Measurements from ENCODE around the gene HSD17B2. TPM values are rescaled to one million over a fixed set of nuclear protein-coding genes. Genes with fewer than 3 reads are reported as not detected.
A peak's percentile ranks its signal among the peaks of the same experiment; 100 is the strongest.
"Not testable (repeated sequence)": the region's sequence is repeated elsewhere in the genome, so short reads cannot be mapped to it uniquely, and the experiment has no call there.

HSD17B2 gene
- total and polyA plus RNA-seq, 5 donors from 2014 or later: 0.06 TPM; not detected in 4

- Histone ChIP-seq H3K27me3 (ENCODE audit: control insufficient read depth, insufficient read depth, low read length) (no peaks in the 10 kb centered on the region), H3K27ac (ENCODE audit: insufficient read depth, low read length, poor library complexity, severe bottlenecking) (no peak overlapping the region), H3K4me1 (ENCODE audit: control insufficient read depth, insufficient read depth, low read length, poor library complexity, severe bottlenecking) (peaks cover 9% of the 10 kb centered on the region), H3K36me3 (ENCODE audit: control insufficient read depth, insufficient read depth, low read length) (no peaks in the 10 kb centered on the region), H3K4me3 (ENCODE audit: low read depth, low read length) (no peak overlapping the region), H3K9me3 (ENCODE audit: control insufficient read depth in 2 of 2, low read length in 2 of 2) (no peaks in the 10 kb centered on the region)
- no peak for ATAC-seq (ENCODE audit: low read depth in 2 of 2)
- no peaks in the 10 kb centered on the region for H3K9me3 Mint-ChIP-seq
- no peak overlapping the region for H3K4me3 Mint-ChIP-seq
- H3K27me3 Mint-ChIP-seq: no peaks in the 10 kb centered on the region
- peaks cover 12% of the 10 kb centered on the region for H3K36me3 Mint-ChIP-seq
- H3K4me1 Mint-ChIP-seq: peaks cover 11 to 21% (median 14%) of the 10 kb centered on the region in 4 donors
- no peak for DNase-seq
- H3K27ac Mint-ChIP-seq: no peak overlapping the region
These were observed 102.7 kb downstream of the HSD17B2 start for GRCh38 chr16:82137822-82138167.

GRCh38 chr16:82138478-82139285, 103.6 kb downstream of the HSD17B2 start:
- H3K36me3 ChIP-seq (ENCODE audit: control insufficient read depth, insufficient read depth, low read length): no peaks in the 10 kb centered on the region
- H3K27ac Mint-ChIP-seq: peak overlapping the region in 1 of 3 donors; percentile 87
- no peaks in the 10 kb centered on the region for H3K27me3 Mint-ChIP-seq
- H3K9me3 Mint-ChIP-seq: no peaks in the 10 kb centered on the region
- peaks cover 12% of the 10 kb centered on the region for H3K36me3 Mint-ChIP-seq
- peak overlapping the region in 3 of 4 donors; percentile 26 to 81 (median 70) for H3K4me3 Mint-ChIP-seq
- peaks cover 9 to 16% (median 10%) of the 10 kb centered on the region in 4 donors for H3K4me1 Mint-ChIP-seq
- H3K27ac ChIP-seq (ENCODE audit: insufficient read depth, low read length, poor library complexity, severe bottlenecking): no peak overlapping the region
- no peaks in the 10 kb centered on the region for H3K9me3 ChIP-seq (ENCODE audit: control insufficient read depth in 2 of 2, low read length in 2 of 2)
- ATAC-seq (ENCODE audit: low read depth in 2 of 2) (no peak), DNase-seq (no peak)
- H3K27me3 ChIP-seq (ENCODE audit: control insufficient read depth, insufficient read depth, low read length): no peaks in the 10 kb centered on the region
- H3K4me1 ChIP-seq (ENCODE audit: control insufficient read depth, insufficient read depth, low read length, poor library complexity, severe bottlenecking): peaks cover 6% of the 10 kb centered on the region
- no peak overlapping the region for H3K4me3 ChIP-seq (ENCODE audit: low read depth, low read length)

GRCh38 chr16:82139286-82139571, 104.2 kb downstream of the HSD17B2 start:
- H3K27me3 ChIP-seq (ENCODE audit: control insufficient read depth, insufficient read depth, low read length); H3K27me3 Mint-ChIP-seq; H3K36me3 ChIP-seq (ENCODE audit: control insufficient read depth, insufficient read depth, low read length); H3K27ac ChIP-seq (ENCODE audit: insufficient read depth, low read length, poor library complexity, severe bottlenecking); H3K4me1 ChIP-seq (ENCODE audit: control insufficient read depth, insufficient read depth, low read length, poor library complexity, severe bottlenecking); ATAC-seq (ENCODE audit: low read depth in 2 of 2); H3K9me3 ChIP-seq (ENCODE audit: control insufficient read depth in 2 of 2, low read length in 2 of 2); H3K27ac Mint-ChIP-seq; H3K9me3 Mint-ChIP-seq; H3K4me3 ChIP-seq (ENCODE audit: low read depth, low read length): not testable (repeated sequence)
- peak in 1 of 3 donors; percentile 8 for DNase-seq
- Mint-ChIP-seq H3K4me3 (peak overlapping the region in 3 of 4 donors; percentile 26 to 81 (median 70)), H3K36me3 (peaks cover 12% of the 10 kb centered on the region), H3K4me1 (peaks cover 5 to 10% (median 5%) of the 10 kb centered on the region in 4 donors)

- Histone ChIP-seq H3K9me3 (ENCODE audit: control insufficient read depth in 2 of 2, low read length in 2 of 2) (no peaks in the 10 kb centered on the region), H3K4me3 (ENCODE audit: low read depth, low read length) (no peak overlapping the region), H3K4me1 (ENCODE audit: control insufficient read depth, insufficient read depth, low read length, poor library complexity, severe bottlenecking) (no peaks in the 10 kb centered on the region), H3K27me3 (ENCODE audit: control insufficient read depth, insufficient read depth, low read length) (no peaks in the 10 kb centered on the region), H3K36me3 (ENCODE audit: control insufficient read depth, insufficient read depth, low read length) (peaks cover 28% of the 10 kb centered on the region), H3K27ac (ENCODE audit: insufficient read depth, low read length, poor library complexity, severe bottlenecking) (no peak overlapping the region)
- DNase-seq (no peak), ATAC-seq (ENCODE audit: low read depth in 2 of 2) (no peak)
- H3K9me3 Mint-ChIP-seq: no peaks in the 10 kb centered on the region
- H3K27ac Mint-ChIP-seq: no peak overlapping the region
- H3K27me3 Mint-ChIP-seq: no peaks in the 10 kb centered on the region
- H3K36me3 Mint-ChIP-seq: peaks cover 24% of the 10 kb centered on the region
- H3K4me3 Mint-ChIP-seq: no peak overlapping the region
- H3K4me1 Mint-ChIP-seq: peaks cover 0 to 4% (median 2%) of the 10 kb centered on the region in 4 donors
These were observed 111.5 kb downstream of the HSD17B2 start for GRCh38 chr16:82146556-82146955.

- Mint-ChIP-seq H3K4me3 (peak overlapping the region in 1 of 4 donors; percentile 51), H3K9me3 (no peaks in the 10 kb centered on the region), H3K27me3 (no peaks in the 10 kb centered on the region), H3K36me3 (peaks cover 24% of the 10 kb centered on the region), H3K4me1 (peaks cover 0 to 8% (median 2%) of the 10 kb centered on the region in 4 donors), H3K27ac (no peak overlapping the region)
- no peak overlapping the region for H3K4me3 ChIP-seq (ENCODE audit: low read depth, low read length)
- H3K9me3 ChIP-seq (ENCODE audit: control insufficient read depth in 2 of 2, low read length in 2 of 2): no peaks in the 10 kb centered on the region
- no peaks in the 10 kb centered on the region for H3K27me3 ChIP-seq (ENCODE audit: control insufficient read depth, insufficient read depth, low read length)
- H3K4me1 ChIP-seq (ENCODE audit: control insufficient read depth, insufficient read depth, low read length, poor library complexity, severe bottlenecking): no peaks in the 10 kb centered on the region
- ATAC-seq (ENCODE audit: low read depth in 2 of 2): no peak
- no peak overlapping the region for H3K27ac ChIP-seq (ENCODE audit: insufficient read depth, low read length, poor library complexity, severe bottlenecking)
- DNase-seq: no peak
- H3K36me3 ChIP-seq (ENCODE audit: control insufficient read depth, insufficient read depth, low read length): peaks cover 28% of the 10 kb centered on the region
These were observed 111.9 kb downstream of the HSD17B2 start for GRCh38 chr16:82146957-82147356.

GRCh38 chr16:82147546-82147945, 112.5 kb downstream of the HSD17B2 start:
- no peaks in the 10 kb centered on the region for H3K27me3 ChIP-seq (ENCODE audit: control insufficient read depth, insufficient read depth, low read length)
- Mint-ChIP-seq H3K4me1 (peaks cover 0 to 12% (median 3%) of the 10 kb centered on the region in 4 donors), H3K9me3 (no peaks in the 10 kb centered on the region), H3K4me3 (no peak overlapping the region), H3K36me3 (peaks cover 24% of the 10 kb centered on the region), H3K27ac (no peak overlapping the region), H3K27me3 (no peaks in the 10 kb centered on the region)
- H3K27ac ChIP-seq (ENCODE audit: insufficient read depth, low read length, poor library complexity, severe bottlenecking): no peak overlapping the region
- no peaks in the 10 kb centered on the region for H3K4me1 ChIP-seq (ENCODE audit: control insufficient read depth, insufficient read depth, low read length, poor library complexity, severe bottlenecking)
- no peaks in the 10 kb centered on the region for H3K9me3 ChIP-seq (ENCODE audit: control insufficient read depth in 2 of 2, low read length in 2 of 2)
- H3K4me3 ChIP-seq (ENCODE audit: low read depth, low read length): no peak overlapping the region
- no peak for DNase-seq
- no peak for ATAC-seq (ENCODE audit: low read depth in 2 of 2)
- H3K36me3 ChIP-seq (ENCODE audit: control insufficient read depth, insufficient read depth, low read length): peaks cover 28% of the 10 kb centered on the region

Other genes starting within 250 kb of the HSD17B2 start
- gene SDR42E1, start 23.8 kb upstream of the HSD17B2 start, total RNA-seq: 3.7 TPM
- gene SDR42E1, start 23.8 kb upstream of the HSD17B2 start, polyA plus RNA-seq: 1 to 10 TPM; 1.6 to 2.0 (median 1.8) TPM
- gene MPHOSPH6, start 135.0 kb downstream of the HSD17B2 start, total RNA-seq: 18.3 TPM
- 10 to 100 TPM; 17.3 to 38.7 (median 17.7) TPM for gene MPHOSPH6, start 135.0 kb downstream of the HSD17B2 start, polyA plus RNA-seq

All from CD4-positive, CD25-positive, alpha-beta regulatory T cell (primary cell).